NCI-H187 treated with DMSO at 0.1 percent for 48 hours (cell line): ENCODE data around the gene C12orf43.

Experiments used
- DNase-seq: peaks from one replicate; lab custom pipeline; 2025; lab: John Stamatoyannopoulos, UW

The C12orf43 gene

DNA sequence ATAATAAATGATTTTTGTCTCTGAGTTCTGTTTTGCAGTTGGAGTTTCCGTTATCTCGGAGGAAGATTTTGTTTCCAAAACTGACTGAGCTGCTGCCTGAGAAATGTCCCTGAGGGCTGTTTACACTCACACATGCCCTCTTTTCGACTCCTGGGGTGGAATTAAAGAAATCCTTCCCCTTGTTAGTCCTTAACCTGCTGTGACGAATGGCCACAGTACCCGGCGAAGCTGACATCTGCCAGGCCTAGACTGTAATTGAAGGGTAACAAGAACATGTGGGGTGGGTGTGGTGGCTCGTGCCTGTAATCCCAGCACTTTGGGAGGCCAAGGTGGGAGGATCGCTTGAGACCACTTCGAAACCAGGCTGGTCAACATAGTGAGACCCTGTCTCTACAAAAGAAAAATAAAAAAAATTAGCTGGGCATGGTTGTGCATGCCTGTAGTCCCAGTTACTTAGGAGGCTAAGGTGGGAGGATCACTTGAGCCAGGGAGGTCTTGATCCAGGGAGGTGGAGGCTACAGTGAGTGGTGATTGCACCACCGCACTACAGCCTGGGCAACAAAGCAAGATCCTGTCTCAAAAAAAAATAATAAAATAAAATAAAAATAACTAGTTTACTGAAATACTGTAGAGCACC, 14.4 kb upstream of the C12orf43 start:
- no peak for DNase-seq

DNA sequence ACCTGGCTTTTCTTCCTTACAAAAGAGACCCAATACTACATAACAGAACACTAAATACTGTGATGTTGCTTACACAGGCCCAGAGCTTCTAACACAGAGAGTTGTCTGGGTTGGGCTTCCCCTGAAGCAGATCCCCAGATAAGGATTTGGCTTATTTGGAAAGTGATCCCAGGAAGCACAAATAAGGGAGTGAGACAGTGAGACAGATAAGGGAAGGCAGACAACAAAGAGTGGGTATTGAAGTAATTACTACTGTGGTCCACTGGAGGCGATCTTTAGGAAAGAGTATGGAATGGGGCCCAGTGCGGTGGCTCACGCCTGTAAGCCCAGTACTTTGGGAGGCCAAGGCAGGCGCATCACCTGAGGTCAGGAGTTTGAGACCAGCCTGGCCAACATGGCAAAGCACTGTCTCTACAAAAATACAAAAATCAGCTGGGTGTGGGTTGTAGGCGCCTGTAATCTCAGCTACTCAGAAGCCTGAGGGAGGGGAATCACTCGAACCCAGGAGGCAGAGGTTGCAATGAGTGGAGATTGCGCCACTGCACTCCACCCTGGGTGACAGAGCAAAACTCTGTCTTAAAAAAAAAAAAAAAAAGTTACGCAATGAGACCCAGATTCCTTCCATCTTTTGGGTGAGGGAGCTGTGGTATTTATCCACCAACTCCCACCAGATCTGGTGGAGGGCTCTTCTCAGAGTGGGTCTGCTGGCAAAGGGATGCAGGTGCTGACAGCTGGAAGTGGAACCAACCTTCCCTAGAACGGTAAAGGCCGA, 10.2 kb upstream of the C12orf43 start:
- DNase-seq: no peak

DNA sequence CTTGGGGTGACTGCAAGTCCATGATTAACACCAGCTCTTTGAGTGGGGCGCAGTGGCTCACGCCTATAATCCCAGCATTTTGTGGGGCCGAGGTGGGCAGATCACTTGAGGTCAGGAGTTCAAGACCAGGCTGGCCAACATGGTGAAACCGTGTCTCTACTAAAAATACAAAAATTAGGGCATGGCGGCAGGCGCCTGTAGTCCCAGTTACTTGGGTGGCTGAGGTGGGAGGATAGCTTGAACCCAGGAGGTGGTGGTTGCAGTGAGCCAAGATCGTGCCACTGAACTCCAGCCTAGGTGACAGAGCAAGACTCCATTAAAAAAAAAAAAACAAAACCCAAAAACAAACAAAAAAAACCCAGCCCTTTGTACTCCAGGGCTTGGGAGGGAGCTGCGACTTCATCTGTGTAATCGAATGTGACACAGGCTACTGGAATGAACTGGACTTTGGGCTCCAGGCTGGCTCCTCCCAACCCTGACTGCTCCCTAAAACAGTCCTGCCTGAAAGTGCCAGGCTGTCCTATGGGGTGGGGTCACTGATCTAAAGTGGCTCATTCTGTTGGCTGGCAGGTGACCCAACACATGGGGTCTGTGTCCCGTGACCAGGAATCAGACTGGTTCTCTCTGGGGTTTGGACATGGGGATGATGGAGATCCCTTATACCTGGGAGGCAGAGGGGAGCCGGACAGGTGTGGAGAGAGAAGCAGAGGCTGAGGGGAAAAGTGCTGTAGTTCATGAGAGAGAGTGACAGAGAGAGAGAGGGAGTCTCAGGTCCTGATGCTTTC, 9.3 kb upstream of the C12orf43 start:
- DNase-seq: no peak

DNA sequence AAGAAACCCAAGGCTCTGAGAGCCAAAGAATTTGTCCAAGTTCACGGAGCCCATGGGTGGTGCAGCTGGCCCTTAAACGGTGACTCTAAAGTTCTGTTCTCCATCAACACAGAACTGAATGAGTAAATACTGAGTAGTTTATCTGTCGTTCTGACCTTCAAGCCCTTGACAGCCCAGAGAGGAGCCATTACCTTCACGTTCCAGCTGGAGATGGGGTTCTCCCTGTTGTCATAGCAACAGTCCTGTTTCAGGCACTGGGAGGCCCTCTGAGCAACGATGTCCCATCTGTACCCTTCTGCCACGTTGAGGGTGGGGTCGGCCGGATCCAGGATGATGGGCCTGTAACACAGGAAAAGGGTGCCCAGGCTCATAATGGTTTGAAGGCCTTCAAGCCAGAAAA, 7.5 kb upstream of the C12orf43 start:
- no peak for DNase-seq

DNA sequence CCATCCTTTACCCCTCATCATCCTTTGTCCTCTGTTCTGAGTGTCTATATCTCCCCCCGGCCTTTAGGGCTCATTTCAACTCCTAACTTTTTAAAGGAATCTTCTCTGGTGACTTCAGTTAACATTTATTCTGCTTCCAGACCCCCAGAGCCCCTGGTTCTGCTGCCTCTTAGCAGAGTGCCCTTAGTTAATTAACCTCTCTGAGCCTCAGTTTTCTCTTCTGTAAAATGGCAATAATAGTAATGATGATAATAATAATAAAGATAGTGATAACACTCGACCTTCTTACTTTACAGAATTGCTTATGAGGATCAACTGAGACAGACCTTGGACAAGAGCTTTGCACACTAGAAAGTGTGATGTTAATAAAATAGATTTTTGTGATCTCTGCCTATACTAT, 6.4 kb upstream of the C12orf43 start:
- no peak for DNase-seq

DNA sequence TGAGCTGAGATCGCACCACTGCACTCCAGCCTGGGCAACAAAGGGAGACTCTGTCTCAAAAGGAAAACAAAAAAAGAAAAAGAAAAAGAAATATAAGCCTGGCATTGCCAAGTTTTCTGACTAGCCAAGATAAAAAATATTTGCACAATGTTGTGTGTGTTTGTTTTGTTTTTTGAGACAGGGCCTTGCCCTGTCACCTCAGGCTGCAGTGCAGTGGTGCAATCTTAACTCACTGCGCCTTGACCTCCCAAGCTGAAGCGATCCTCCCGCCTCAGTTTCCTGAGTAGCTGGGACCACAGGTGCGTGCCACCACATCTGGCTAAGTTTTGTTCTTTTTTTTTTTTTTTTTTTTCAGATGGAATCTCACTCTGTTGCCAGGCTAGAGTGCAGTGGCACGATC, 5.5 kb upstream of the C12orf43 start:
- DNase-seq: no peak

DNA sequence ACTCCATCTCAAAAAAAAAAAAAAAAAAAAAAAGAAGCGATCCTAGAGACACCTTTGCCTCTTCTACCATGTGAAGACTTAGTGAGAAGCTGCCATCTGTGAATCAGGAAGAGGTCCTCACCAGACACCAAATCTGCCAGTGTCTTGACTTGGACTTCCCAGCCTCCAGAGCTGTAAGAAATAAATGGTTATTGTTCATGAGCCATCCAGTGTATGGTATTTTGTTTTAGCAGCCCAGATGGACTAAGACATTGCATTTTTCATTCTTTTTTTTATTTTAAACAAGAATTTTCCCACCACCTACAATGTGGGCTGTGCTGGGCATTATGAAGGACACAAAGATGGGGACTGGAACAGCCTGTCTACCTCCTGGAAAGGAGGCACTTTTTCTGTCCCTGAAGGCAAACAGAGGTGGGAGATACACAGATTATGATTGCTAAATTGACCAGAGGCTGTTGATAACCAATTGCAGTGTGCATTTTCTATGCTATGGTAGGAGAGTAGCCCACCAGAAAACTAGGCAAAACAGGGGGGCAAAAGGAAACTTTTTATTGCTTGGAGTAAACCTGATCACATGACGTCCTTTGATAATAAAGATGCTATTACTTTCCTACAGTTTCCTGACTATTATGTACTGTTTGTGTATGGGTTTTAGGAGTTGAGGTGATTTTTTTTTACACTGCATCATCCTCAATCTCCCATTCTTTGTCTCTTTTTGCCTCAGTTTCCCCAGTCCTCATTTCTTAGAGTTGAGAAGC, 2.8 kb upstream of the C12orf43 start:
- DNase-seq: no peak

DNA sequence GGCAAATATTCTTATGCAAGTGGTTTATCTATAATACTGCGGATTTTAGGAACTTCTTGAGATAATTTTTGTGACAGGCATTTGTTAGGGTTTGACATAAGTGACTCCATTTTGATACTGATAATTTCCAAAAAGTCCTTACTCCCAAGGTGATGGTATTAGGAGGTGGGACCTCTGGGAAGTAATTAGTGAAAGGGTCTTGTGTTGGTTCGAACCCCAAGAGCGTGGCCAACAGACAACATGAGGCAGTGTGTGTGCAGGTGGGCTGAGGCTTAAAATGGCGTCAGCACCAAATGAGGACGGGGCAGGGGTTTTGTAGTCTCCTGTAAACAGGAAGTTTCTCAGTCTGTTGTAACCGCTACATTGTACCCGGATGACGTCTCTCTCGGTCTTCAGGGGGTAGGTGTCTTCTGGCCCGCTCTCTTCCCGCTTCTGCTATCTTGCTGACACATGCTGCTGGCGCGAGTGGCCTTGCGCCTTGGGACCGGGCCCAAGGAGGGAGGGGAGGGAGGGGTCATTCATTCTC, 1.7 kb upstream of the C12orf43 start:
- no peak for DNase-seq

DNA sequence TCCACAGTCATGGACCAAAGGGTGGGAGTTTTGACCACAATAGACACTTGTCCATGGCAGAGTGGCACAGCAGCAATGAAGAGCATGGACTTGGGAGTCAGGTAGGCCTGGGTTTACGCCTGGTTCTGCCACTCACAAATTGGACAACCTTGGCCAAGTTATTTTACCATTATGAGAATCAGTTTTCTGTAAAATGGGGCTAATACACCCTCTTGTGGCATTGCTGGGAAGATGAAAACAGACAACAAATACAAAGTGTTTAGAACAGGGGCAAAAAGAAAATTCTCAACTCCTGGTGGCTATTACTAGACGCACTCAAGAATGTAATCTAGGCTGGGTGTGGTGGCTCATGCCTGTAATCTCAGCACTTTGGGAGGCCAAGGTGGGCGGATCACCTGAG, 2.6 kb downstream of the C12orf43 start:
- DNase-seq: no peak

DNA sequence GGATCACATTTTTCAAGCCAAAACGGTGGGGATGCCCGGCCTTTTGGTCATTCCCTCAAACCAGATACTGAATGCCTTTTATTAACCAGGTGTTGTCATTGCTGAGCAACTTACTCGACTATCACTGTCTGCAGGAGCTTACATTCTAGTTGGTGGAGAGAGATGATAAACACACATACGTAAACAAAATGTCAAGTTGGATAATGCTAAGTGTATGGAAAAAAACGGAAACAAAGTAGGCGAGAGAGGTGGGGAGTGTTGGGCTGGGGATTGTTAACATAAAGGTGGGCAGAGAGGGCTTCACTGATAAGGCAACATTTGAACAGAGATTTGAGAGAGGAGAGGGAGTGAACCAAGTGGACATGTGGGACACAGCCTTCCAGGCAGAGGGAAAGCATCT, 4.5 kb downstream of the C12orf43 start:
- DNase-seq: no peak

DNA sequence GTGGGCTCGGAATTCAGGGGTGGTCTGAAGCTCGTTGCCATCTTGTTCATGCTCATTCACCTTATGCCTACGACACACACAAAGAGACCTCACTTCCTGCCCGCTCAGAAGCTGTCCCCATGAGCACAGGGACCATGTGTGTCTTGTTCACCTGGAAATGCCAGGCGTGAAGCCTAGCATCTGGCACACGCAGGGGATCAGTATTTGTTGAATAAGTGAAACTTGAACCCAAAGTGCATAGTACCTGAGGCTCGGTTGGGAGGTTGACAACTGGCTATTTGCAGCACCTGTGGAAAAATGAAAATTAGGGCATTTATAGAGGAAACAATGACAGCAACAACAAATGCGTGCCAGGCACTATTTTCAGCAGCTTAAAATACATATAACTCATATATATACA, 5.4 kb downstream of the C12orf43 start:
- no peak for DNase-seq

DNA sequence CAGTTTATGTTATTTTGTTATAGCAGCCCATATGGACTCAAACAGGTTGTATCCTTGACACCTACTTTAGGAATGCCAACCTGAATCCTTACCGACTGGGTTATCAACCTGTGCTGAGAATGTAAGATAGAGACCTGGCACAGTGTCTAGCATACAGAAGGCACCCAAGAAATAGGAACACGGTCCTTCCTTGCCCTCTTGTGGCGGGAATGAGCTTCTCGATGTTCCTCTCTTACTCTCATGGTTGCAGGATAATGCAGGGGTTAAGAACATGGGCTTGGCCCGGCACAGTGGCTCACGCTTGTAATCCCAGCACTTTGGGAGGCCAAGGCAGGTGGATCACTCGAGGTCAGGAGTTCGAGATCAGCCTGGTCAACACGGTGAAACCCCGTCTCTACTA, 6.5 kb downstream of the C12orf43 start:
- no peak for DNase-seq

DNA sequence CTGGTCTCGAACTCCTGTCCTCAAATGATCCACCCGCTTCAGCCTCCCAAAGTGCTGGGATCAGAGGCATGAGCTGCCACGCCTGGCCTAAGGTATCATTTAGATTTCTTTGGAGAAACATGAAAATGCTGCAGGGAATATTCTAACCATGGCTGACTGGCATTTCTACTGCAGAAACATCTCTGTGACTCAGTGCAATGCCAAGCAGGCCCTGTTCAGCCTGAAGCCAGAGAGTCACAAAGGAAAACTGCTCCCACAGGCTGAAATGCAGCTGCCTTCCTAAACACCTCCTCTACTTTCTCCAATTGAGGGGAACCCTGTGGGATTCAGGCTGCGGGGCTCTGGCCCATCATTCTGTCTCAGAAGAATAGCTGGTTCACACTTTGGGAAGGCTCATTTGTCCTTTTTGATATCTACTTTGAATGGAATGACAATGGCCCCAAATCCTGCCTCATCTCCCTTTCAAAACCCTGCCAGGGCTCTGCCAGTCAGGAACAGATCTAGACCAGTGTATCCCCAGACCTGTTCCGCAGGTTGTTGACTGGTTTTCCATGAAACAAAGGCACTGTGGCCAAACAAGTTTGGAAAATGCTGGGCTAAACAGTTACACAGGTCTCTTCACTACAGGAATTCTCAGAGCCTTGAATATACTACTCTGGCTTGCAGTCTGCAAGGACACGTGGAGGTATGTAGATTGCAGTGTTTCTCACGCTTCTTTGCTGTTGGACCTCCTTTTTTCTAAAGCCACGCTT, 7.8 kb downstream of the C12orf43 start:
- no peak for DNase-seq

DNA sequence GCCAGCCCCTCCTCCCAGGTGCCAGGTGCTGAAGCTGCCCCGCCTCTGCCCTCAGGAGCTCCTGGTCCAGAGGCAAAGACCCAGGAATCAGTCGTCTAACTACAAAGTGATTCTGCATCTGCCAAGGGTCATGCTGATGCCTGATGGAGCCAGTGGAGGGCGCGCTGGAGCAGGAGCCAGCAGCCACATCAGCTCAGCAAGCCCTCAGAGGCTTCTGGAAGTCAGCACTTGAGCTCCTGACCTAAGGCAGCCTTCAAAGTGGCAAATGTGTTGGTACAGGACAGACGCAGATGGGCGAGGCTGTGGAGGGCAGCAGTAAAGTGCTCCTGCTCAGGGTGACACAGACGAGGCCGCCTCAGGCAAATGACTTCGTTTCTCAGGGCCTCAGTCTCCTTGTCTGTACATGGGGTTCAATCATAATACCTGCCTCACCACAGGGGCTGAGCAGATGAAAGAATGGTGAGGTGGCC, 10.9 kb downstream of the C12orf43 start:
- no peak for DNase-seq

DNA sequence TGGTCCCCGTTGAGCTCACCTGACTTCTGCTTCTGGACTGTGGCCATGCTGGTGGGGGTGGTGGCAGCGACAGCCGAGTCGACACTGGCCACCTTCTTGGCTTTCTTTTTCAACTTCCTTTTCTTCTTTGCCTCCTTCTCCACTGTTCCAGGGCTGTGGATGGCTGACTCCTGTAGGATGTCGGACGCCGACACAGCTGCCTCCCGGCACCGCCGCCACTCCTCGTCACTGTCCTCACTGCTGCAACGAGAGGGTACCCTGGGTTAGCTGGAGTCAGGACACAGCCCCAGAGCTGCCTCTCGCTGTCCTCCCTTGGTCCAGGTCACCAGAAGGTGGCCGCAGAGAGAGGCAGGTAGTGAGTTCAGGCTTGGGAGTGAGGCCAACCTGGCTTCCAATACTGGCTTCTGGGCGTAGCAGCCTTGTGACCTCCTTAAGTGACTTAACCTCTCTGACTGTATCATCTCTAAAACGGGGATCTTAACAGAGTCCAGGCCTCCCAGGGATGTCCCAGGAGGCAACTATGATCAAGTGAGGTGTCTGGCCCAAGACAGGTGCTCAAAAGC, 12.0 kb downstream of the C12orf43 start:
- no peak for DNase-seq

DNA sequence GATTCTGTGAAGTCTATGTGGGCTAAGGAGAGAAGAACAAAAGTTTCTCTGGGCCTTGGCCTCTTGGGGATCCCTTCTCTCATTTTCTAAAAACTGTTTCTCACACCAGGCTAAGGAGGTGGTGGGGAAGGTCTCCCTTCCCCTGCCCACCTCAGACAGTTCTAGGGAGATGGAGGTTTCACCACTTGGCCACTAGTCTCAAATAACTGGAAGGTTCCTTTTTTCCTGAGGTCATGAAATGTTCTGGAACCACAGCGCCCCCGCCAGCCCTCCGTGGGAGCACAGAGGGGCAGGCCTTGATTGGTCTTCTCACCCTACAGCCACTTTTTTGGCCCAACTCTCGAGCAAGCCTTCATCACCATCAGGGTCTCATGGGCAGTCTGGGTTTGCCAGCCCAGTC, 12.6 kb downstream of the C12orf43 start:
- DNase-seq: no peak

DNA sequence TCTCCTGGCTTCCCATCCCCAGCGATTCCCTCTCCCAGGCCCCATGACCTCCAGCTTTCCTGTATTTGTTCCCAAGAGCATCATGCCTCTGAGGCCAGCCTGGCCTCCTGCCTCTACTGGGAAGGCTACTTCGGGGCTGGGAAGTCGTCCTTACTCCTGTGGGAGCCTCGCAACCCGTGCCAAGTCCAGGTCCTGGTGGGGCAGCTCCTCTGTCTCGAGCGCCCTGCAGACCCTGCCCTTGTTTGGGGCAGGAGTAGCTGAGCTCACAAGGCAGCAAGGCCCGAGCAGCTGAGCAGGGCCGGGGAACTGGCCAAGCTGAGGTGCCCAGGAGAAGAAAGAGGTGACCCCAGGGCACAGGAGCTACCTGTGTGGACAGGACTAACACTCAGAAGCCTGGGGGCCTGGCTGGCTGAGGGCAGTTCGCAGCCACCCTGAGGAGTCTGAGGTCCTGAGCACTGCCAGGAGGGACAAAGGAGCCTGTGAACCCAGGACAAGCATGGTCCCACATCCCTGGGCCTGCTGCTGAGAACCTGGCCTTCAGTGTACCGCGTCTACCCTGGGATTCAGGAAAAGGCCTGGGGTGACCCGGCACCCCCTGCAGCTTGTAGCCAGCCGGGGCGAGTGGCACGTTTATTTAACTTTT, 14.3 kb downstream of the C12orf43 start:
- DNase-seq: no peak

DNA sequence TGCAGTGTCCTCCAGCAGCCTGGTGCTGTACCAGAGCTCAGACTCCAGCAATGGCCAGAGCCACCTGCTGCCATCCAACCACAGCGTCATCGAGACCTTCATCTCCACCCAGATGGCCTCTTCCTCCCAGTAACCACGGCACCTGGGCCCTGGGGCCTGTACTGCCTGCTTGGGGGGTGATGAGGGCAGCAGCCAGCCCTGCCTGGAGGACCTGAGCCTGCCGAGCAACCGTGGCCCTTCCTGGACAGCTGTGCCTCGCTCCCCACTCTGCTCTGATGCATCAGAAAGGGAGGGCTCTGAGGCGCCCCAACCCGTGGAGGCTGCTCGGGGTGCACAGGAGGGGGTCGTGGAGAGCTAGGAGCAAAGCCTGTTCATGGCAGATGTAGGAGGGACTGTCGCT, 15.2 kb downstream of the C12orf43 start:
- DNase-seq: no peak

DNA sequence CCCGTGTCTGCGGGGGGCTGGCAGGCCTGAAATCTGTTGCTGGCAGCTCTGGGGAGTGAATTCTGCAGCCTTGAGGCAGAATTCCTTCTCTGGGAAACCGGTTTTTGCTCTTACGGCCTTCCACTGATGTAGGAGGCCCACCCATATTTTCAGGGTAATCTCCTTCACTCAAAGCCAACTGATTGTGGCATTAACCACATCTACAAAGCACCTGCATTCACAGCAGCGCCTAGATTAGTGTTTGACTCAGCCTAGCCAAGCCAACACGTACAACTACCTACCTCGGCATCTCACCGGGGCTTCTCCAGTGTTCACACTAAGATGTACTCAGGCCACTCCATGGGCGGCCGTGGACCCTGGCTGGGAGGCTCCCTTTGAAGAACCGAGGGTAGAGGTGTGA, 15.8 kb downstream of the C12orf43 start:
- no peak for DNase-seq
